Osteoblast (primary cell): ENCODE results near the gene CDC123. TPM values are rescaled to one million over a fixed set of nuclear protein-coding genes. Genes with fewer than 3 reads are reported as not detected.

ENCODE experiments used
- DNase-seq: peaks from one replicate; pipeline ENCODE4 v3.0.0; 2011; ENCODE audit warnings: low spot score, mixed read lengths; ENCODE audit not compliant: insufficient read length; ENCODE audit errors: missing footprints
- H2AFZ ChIP-seq: 2 replicates; pipeline ENCODE4 v1.6.0; 2011; ENCODE audit warnings: mild to moderate bottlenecking, low read length
- H3K27ac ChIP-seq: 2 replicates; pipeline ENCODE4 v1.5.1; 2011; ENCODE audit warnings: mild to moderate bottlenecking, low read depth, low read length, moderate library complexity
- H3K27me3 ChIP-seq: 2 replicates; pipeline ENCODE4 v1.6.0; 2012; ENCODE audit warnings: mild to moderate bottlenecking, control low read depth, inconsistent platforms, low read length, moderate library complexity; ENCODE audit not compliant: insufficient read depth
- H3K36me3 ChIP-seq: 2 replicates; pipeline ENCODE4 v1.5.1; 2011; ENCODE audit warnings: mild to moderate bottlenecking, low read length, control low read depth, moderate library complexity; ENCODE audit not compliant: insufficient read depth
- H3K4me1 ChIP-seq: 2 replicates; pipeline ENCODE4 v1.5.1; 2011; ENCODE audit warnings: mild to moderate bottlenecking, low read length, control low read depth, moderate library complexity; ENCODE audit not compliant: insufficient read depth
- H3K4me2 ChIP-seq: 2 replicates; pipeline ENCODE4 v1.6.0; 2011; ENCODE audit warnings: mild to moderate bottlenecking, low read length; ENCODE audit not compliant: insufficient read depth
- H3K4me3 ChIP-seq: fragments of 200-600 bp; sonication (generic); 3 replicates; pipeline ENCODE4 v1.5.1; 2012; ENCODE audit warnings: mild to moderate bottlenecking, low read length, inconsistent platforms; ENCODE audit not compliant: insufficient read depth
- H3K79me2 ChIP-seq: 2 replicates; pipeline ENCODE4 v1.6.0; 2012; ENCODE audit warnings: mild to moderate bottlenecking, low read length, control low read depth, inconsistent platforms; ENCODE audit not compliant: insufficient read depth
- H3K9me3 ChIP-seq: 2 replicates; pipeline ENCODE4 v1.5.1; 2011; ENCODE audit warnings: low read depth, low read length, control low read depth
- H4K20me1 ChIP-seq: 2 replicates; pipeline ENCODE4 v1.6.0; 2012; ENCODE audit warnings: mild to moderate bottlenecking, low read length, control low read depth; ENCODE audit not compliant: insufficient read depth
- total RNA-seq: library from RNA; depleted of rRNA; stranded (reverse); fragments of >200 nt; gene quantifications from 2 replicates; pipeline ENCODE4 v1.2.3, GENCODE V29; 2012
- TF ChIP-seq, protein P1 (sequence below): IDR thresholded peaks from 2 replicates; pipeline ENCODE4 v1.5.1; 2011; ENCODE audit warnings: mild to moderate bottlenecking, low read depth, low read length, moderate library complexity; ENCODE audit errors: extremely low read depth

CDC123 gene
- total RNA-seq, 1 donor = 86.9 TPM

DNA sequence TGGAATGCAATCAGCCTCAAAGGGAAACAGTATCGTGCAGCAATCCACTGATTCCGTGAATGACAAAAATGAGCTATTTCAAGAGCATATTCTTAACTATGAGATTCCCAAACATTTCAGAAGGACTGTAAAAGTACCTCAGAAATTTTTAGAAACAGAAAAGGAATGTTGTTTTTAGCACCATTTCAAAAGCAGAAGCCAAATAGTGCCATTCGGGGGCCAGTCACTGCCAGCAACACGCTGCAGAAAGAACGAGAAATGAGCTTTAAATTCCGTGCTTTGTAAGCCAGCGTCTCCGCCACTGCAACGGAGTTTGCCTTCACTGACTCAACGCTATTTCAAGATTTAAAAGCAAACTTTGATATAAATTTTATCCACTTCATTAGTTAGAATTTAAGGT is 6.6 kb upstream of the CDC123 start:
- Histone ChIP-seq H3K9me3 (no peaks in the 10 kb centered on the region), H3K79me2 (peaks cover 76% of the 10 kb centered on the region), H3K4me2 (no peak overlapping the region), H3K4me1 (peaks cover 26% of the 10 kb centered on the region), H3K36me3 (peaks cover 18% of the 10 kb centered on the region), H3K27ac (no peak overlapping the region), H3K27me3 (no peaks in the 10 kb centered on the region), H2AFZ (no peak overlapping the region), H3K4me3 (no peak overlapping the region), H4K20me1 (no peaks in the 10 kb centered on the region)
- DNase-seq = no peak
- TF ChIP-seq, protein P1, sequence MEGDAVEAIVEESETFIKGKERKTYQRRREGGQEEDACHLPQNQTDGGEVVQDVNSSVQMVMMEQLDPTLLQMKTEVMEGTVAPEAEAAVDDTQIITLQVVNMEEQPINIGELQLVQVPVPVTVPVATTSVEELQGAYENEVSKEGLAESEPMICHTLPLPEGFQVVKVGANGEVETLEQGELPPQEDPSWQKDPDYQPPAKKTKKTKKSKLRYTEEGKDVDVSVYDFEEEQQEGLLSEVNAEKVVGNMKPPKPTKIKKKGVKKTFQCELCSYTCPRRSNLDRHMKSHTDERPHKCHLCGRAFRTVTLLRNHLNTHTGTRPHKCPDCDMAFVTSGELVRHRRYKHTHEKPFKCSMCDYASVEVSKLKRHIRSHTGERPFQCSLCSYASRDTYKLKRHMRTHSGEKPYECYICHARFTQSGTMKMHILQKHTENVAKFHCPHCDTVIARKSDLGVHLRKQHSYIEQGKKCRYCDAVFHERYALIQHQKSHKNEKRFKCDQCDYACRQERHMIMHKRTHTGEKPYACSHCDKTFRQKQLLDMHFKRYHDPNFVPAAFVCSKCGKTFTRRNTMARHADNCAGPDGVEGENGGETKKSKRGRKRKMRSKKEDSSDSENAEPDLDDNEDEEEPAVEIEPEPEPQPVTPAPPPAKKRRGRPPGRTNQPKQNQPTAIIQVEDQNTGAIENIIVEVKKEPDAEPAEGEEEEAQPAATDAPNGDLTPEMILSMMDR = no peak

DNA sequence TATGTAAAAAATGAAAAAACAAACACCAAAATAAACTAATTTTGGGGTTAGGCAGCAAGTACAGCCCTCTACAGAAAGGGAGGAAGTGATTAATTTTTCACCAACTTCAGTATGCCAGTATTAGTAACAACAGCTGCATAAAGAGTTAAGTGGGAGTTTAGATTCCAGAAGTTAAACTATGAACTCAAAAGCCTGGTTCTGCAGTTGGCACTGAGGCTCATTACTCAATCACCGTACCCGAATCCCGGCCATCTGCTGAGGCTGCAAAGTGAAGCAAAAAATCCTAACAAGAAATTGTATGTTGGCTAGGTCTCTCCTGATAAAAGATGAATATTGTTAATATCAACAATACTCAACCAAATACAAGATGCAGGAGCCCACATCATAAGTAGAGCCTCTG is 4.3 kb upstream of the CDC123 start:
- peak; percentile 80 for DNase-seq
- Histone ChIP-seq H3K27ac (peak overlapping the region; percentile 72), H3K4me3 (peak overlapping the region; percentile 19), H3K79me2 (peaks cover 84% of the 10 kb centered on the region), H3K36me3 (peaks cover 5% of the 10 kb centered on the region), H3K4me2 (peak overlapping the region; percentile 11), H3K9me3 (no peaks in the 10 kb centered on the region), H3K27me3 (no peaks in the 10 kb centered on the region), H2AFZ (no peak overlapping the region), H3K4me1 (peaks cover 28% of the 10 kb centered on the region), H4K20me1 (no peaks in the 10 kb centered on the region)
- TF ChIP-seq, protein P1 = no peak

DNA sequence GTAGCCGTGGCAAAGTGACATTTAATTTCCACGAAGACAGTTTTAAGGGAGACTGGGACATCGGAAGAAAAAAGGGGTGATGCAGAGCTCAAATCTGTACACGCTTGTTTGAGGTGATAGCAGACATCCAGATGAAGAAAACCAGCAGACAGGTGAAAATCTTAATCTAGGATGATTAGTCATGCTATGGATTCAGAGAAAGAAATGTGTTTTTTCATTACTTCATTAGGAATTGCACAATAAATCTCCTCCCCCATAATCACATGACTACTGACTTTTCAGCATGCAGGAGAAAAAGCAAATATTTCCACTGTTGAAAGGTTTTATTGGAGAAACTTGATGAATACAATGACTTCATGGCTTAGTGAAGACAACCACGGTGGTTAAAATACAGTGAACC is 2.8 kb upstream of the CDC123 start:
- Histone ChIP-seq H4K20me1 (peaks cover 3% of the 10 kb centered on the region), H3K4me3 (no peak overlapping the region), H3K36me3 (no peaks in the 10 kb centered on the region), H3K9me3 (no peaks in the 10 kb centered on the region), H3K27me3 (no peaks in the 10 kb centered on the region), H3K79me2 (peaks cover 85% of the 10 kb centered on the region), H3K4me2 (peak overlapping the region; percentile 36), H3K4me1 (peaks cover 28% of the 10 kb centered on the region), H2AFZ (no peak overlapping the region), H3K27ac (peak overlapping the region; percentile 36)
- TF ChIP-seq, protein P1 = no peak
- DNase-seq = no peak

DNA sequence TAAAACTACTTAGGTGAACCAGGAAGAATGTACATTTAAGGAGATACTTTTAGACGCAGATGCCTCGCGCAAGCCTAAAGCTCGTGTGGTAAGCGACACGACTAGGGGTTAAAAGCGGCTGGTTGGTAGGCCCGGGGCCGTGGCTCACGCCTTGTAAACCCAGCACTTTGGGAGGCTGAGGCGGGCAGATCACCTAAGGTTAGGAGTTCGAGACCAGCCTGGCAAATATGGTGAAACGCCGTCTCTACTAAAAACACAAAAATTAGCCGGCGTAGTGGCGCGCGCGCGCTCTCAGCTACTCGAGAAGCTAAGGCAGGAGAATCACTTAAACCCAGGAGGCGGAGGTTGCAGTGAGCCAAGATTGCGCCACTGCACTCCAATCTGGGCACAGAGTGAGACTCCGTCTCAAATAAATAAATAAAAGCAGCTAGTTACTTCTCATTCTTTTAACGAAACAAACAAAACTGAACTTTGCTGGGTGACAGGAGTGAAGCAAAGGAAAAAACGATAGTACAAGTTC is 1.2 kb upstream of the CDC123 start:
- peak overlapping the region; percentile 97 for H2AFZ ChIP-seq

More for the DNA sequence above, 1.2 kb upstream of the CDC123 start:
- peak overlapping the region; percentile 81 for H3K4me3 ChIP-seq
- TF ChIP-seq, protein P1 = no peak
- H3K4me2 ChIP-seq = peak overlapping the region; percentile 89
- peaks cover 8% of the 10 kb centered on the region for H3K36me3 ChIP-seq
- DNase-seq = peak; percentile 69
- no peaks in the 10 kb centered on the region for H3K9me3 ChIP-seq
- no peaks in the 10 kb centered on the region for H3K27me3 ChIP-seq
- H3K4me1 ChIP-seq = peaks cover 28% of the 10 kb centered on the region
- H4K20me1 ChIP-seq = peaks cover 3% of the 10 kb centered on the region
- H3K79me2 ChIP-seq = peaks cover 85% of the 10 kb centered on the region
- H3K27ac ChIP-seq = peak overlapping the region; percentile 96
